ENCODE results near the gene LRP2.

Gene LRP2

GRCh38 chr2:169361706-169362117 lies 622 bp downstream of the LRP2 start:
- peaks cover 45% of the 10 kb centered on the region for H3K4me1 Mint-ChIP-seq
- H3K4me3 Mint-ChIP-seq, result peak overlapping the region; percentile 81
- H3K36me3 Mint-ChIP-seq, result peaks cover 24% of the 10 kb centered on the region
- no peaks in the 10 kb centered on the region for H3K9me3 Mint-ChIP-seq
- H3K27ac Mint-ChIP-seq, result no peak overlapping the region
- ATAC-seq, result peak; percentile 12
- peak; percentile 12 to 50 for DNase-seq (ENCODE audit: low spot score in 2 of 2)

GRCh38 chr2:169360984-169361705 lies 1.2 kb downstream of the LRP2 start:
- Mint-ChIP-seq H3K9me3 (no peaks in the 10 kb centered on the region), H3K4me3 (peak overlapping the region; percentile 81), H3K36me3 (peaks cover 24% of the 10 kb centered on the region), H3K4me1 (peaks cover 45% of the 10 kb centered on the region), H3K27ac (no peak overlapping the region)
- ATAC-seq (no peak), DNase-seq (ENCODE audit: low spot score in 2 of 2) (no peak)

GRCh38 chr2:169358016-169358415 lies 4.3 kb downstream of the LRP2 start:
- no peak for DNase-seq (ENCODE audit: low spot score in 2 of 2)
- no peak overlapping the region for H3K27ac Mint-ChIP-seq
- peaks cover 21% of the 10 kb centered on the region for H3K4me1 Mint-ChIP-seq
- peaks cover 10% of the 10 kb centered on the region for H3K36me3 Mint-ChIP-seq
- ATAC-seq, result no peak
- H3K9me3 Mint-ChIP-seq, result no peaks in the 10 kb centered on the region
- no peak overlapping the region for H3K4me3 Mint-ChIP-seq

- no peaks in the 10 kb centered on the region for H3K4me1 Mint-ChIP-seq
- DNase-seq (ENCODE audit: low spot score in 2 of 2) (no peak), ATAC-seq (peak; percentile 67)
- no peak overlapping the region for H3K4me3 Mint-ChIP-seq
- no peak overlapping the region for H3K27ac Mint-ChIP-seq
- peaks cover under 1% of the 10 kb centered on the region for H3K36me3 Mint-ChIP-seq
- H3K9me3 Mint-ChIP-seq, result no peaks in the 10 kb centered on the region
Measured at GRCh38 chr2:169354244-169354643, 8.1 kb downstream of the LRP2 start.

- H3K4me1 Mint-ChIP-seq, result no peaks in the 10 kb centered on the region
- no peak for ATAC-seq
Measured at GRCh38 chr2:169351725-169352124, 10.6 kb downstream of the LRP2 start.

GRCh38 chr2:169349535-169349934 lies 12.8 kb downstream of the LRP2 start:
- DNase-seq (ENCODE audit: low spot score in 2 of 2) (no peak), ATAC-seq (no peak)
- no peak overlapping the region for H3K4me3 Mint-ChIP-seq
- no peak overlapping the region for H3K27ac Mint-ChIP-seq
- H3K4me1 Mint-ChIP-seq, result no peaks in the 10 kb centered on the region
- no peaks in the 10 kb centered on the region for H3K9me3 Mint-ChIP-seq
- H3K36me3 Mint-ChIP-seq, result no peaks in the 10 kb centered on the region

More at GRCh38 chr2:169351725-169352124, 10.6 kb downstream of the LRP2 start:
- H3K9me3 Mint-ChIP-seq, result no peaks in the 10 kb centered on the region
- H3K27ac Mint-ChIP-seq, result no peak overlapping the region
- no peaks in the 10 kb centered on the region for H3K36me3 Mint-ChIP-seq
- DNase-seq (ENCODE audit: low spot score in 2 of 2), result no peak
- H3K4me3 Mint-ChIP-seq, result no peak overlapping the region

GRCh38 chr2:169348321-169349024 lies 13.9 kb downstream of the LRP2 start:
- no peaks in the 10 kb centered on the region for H3K4me1 Mint-ChIP-seq
- no peak overlapping the region for H3K27ac Mint-ChIP-seq
- H3K9me3 Mint-ChIP-seq, result no peaks in the 10 kb centered on the region
- DNase-seq (ENCODE audit: low spot score in 2 of 2) (no peak), ATAC-seq (no peak)
- H3K36me3 Mint-ChIP-seq, result no peaks in the 10 kb centered on the region
- no peak overlapping the region for H3K4me3 Mint-ChIP-seq

- Mint-ChIP-seq H3K4me1 (no peaks in the 10 kb centered on the region), H3K27ac (no peak overlapping the region), H3K9me3 (no peaks in the 10 kb centered on the region), H3K4me3 (no peak overlapping the region), H3K36me3 (no peaks in the 10 kb centered on the region)
- no peak for DNase-seq (ENCODE audit: low spot score in 2 of 2)
- no peak for ATAC-seq
Measured at GRCh38 chr2:169345486-169346437, 16.6 kb downstream of the LRP2 start.

GRCh38 chr2:169344736-169345485 lies 17.4 kb downstream of the LRP2 start:
- Mint-ChIP-seq H3K4me1 (no peaks in the 10 kb centered on the region), H3K27ac (no peak overlapping the region), H3K9me3 (no peaks in the 10 kb centered on the region), H3K36me3 (no peaks in the 10 kb centered on the region), H3K4me3 (no peak overlapping the region)
- ATAC-seq (no peak), DNase-seq (ENCODE audit: low spot score in 2 of 2) (no peak)

- H3K36me3 Mint-ChIP-seq, result no peaks in the 10 kb centered on the region
- no peaks in the 10 kb centered on the region for H3K4me1 Mint-ChIP-seq
- no peaks in the 10 kb centered on the region for H3K9me3 Mint-ChIP-seq
- H3K4me3 Mint-ChIP-seq, result no peak overlapping the region
- ATAC-seq, result no peak
- no peak for DNase-seq (ENCODE audit: low spot score in 2 of 2)
- H3K27ac Mint-ChIP-seq, result no peak overlapping the region
Measured at GRCh38 chr2:169343202-169343601, 19.1 kb downstream of the LRP2 start.

GRCh38 chr2:169339657-169340056 lies 22.7 kb downstream of the LRP2 start:
- no peak for DNase-seq (ENCODE audit: low spot score in 2 of 2)

GRCh38 chr2:169336695-169337094 lies 25.6 kb downstream of the LRP2 start:
- no peaks in the 10 kb centered on the region for H3K4me1 Mint-ChIP-seq
- no peaks in the 10 kb centered on the region for H3K36me3 Mint-ChIP-seq
- no peaks in the 10 kb centered on the region for H3K9me3 Mint-ChIP-seq
- H3K4me3 Mint-ChIP-seq, result no peak overlapping the region
- DNase-seq (ENCODE audit: low spot score in 2 of 2) (no peak), ATAC-seq (no peak)
- no peak overlapping the region for H3K27ac Mint-ChIP-seq

More at GRCh38 chr2:169339657-169340056, 22.7 kb downstream of the LRP2 start:
- no peak for ATAC-seq
- no peaks in the 10 kb centered on the region for H3K4me1 Mint-ChIP-seq
- H3K27ac Mint-ChIP-seq, result no peak overlapping the region
- no peaks in the 10 kb centered on the region for H3K9me3 Mint-ChIP-seq
- H3K36me3 Mint-ChIP-seq, result no peaks in the 10 kb centered on the region
- no peak overlapping the region for H3K4me3 Mint-ChIP-seq

- no peak for ATAC-seq
Measured at GRCh38 chr2:169330555-169331198, 31.7 kb downstream of the LRP2 start.

More at GRCh38 chr2:169330555-169331198, 31.7 kb downstream of the LRP2 start:
- H3K4me1 Mint-ChIP-seq, result no peaks in the 10 kb centered on the region
- no peaks in the 10 kb centered on the region for H3K9me3 Mint-ChIP-seq
- H3K4me3 Mint-ChIP-seq, result no peak overlapping the region
- H3K27ac Mint-ChIP-seq, result no peak overlapping the region
- DNase-seq (ENCODE audit: low spot score in 2 of 2), result no peak
- no peaks in the 10 kb centered on the region for H3K36me3 Mint-ChIP-seq

All from stimulated activated effector memory CD8-positive, alpha-beta T cell treated with anti-CD3 and anti-CD28 coated beads, Interleukin-12 subunit alpha, Interleukin-12 subunit beta, amount 100 ng/mL, for 72 hours (primary cell).